HepG2 (cell line): Measurements from ENCODE around the gene PEF1. TPM values are rescaled to one million over a fixed set of nuclear protein-coding genes. Genes with fewer than 3 reads are reported as not detected.

Experiments
- ATAC-seq: fragments of 200-7000 bp; cut with Tn5 transposase; 3 replicates; pipeline ENCODE4 v1.9.1; 2020; ENCODE audit warnings: mild to moderate bottlenecking, moderate library complexity
- BruUV-seq: library from RNA; stranded (reverse); fragments of 400-500 nt; replicated peaks from 2 replicates; lab custom pipeline; 2021; lab: Mats Ljungman, UMichigan
- CTCF ChIA-PET: fragments of 300-600 bp; formaldehyde crosslinking; extraction: SDS; loops from one replicate; lab custom pipeline; 2021; ENCODE audit warnings: low total read pairs, inconsistent platforms, low intra/inter-chr PET ratio; lab: Yijun Ruan, JAX
- POLR2A ChIA-PET: fragments of 350-600 bp; sonication (Branson Sonifier 250); formaldehyde crosslinking; loops from one replicate; lab custom pipeline; 2020; ENCODE audit warnings: antibody characterized with exemption, inconsistent platforms; lab: Yijun Ruan, JAX
- DNase-seq: peaks from one replicate; pipeline ENCODE4 v3.0.0-alpha.2; 2015; ENCODE audit warnings: low spot score
- FAIRE-seq: peaks from 3 replicates; lab custom pipeline; 2011; peaks lifted over from hg19 to GRCh38; lab: Jason Lieb, UNC
- H2AFZ ChIP-seq: one replicate; pipeline ENCODE4 v1.6.1; 2011; ENCODE audit warnings: low read length, inconsistent platforms
- H3K27ac ChIP-seq: fragments of 300-600 bp; 3 replicates; pipeline ENCODE4 v1.8.0; 2011; ENCODE audit warnings: mixed run types, mild to moderate bottlenecking, mixed read lengths, low read length, inconsistent platforms; ENCODE audit not compliant: insufficient read depth; ENCODE audit errors: extremely low read length
- H3K27me3 ChIP-seq, 2 experiments: fragments of 200-600 bp in 1 of 2; 2 replicates in 1 of 2; 3 replicates in 1 of 2; pipeline versions ENCODE4 v1.6.0 to v1.8.0; 2011; ENCODE audit warnings: low read length in 2 of 2, mild to moderate bottlenecking in 2 of 2, moderate library complexity in 2 of 2, inconsistent platforms in 1 of 2; ENCODE audit not compliant: insufficient read depth in 2 of 2, control insufficient read depth in 1 of 2
- H3K36me3 ChIP-seq, 2 experiments: fragments of 200-600 bp in 1 of 2; replicated peaks in 1 of 2; 2 replicates in 1 of 2; 3 replicates in 1 of 2; pipeline versions ENCODE4 v1.5.1 to v1.8.0; 2011; ENCODE audit warnings: low read length in 2 of 2, inconsistent platforms in 1 of 2; ENCODE audit not compliant: insufficient read depth in 2 of 2, control insufficient read depth in 1 of 2
- H3K4me1 ChIP-seq: 2 replicates; pipeline ENCODE4 v1.5.1; 2012; ENCODE audit warnings: low read length, inconsistent platforms; ENCODE audit not compliant: insufficient read depth
- H3K4me2 ChIP-seq: 2 replicates; pipeline ENCODE4 v1.6.0; 2011; ENCODE audit warnings: low read depth, low read length, inconsistent platforms
- H3K4me3 ChIP-seq, 3 experiments: fragments of 200-600 bp in 1 of 3; sonication (generic), shearing (Covaris generic) in 1 of 3; replicated peaks in 1 of 3; 2 replicates each; pipeline ENCODE4 v1.5.1; 2011 to 2016; ENCODE audit warnings: low read length in 3 of 3, inconsistent platforms in 2 of 3, low read depth in 2 of 3, mild to moderate bottlenecking in 2 of 3, control low read depth in 1 of 3, mixed read lengths in 1 of 3; ENCODE audit not compliant: insufficient read depth in 1 of 3
- H3K79me2 ChIP-seq: one replicate; pipeline ENCODE4 v1.6.1; 2011; ENCODE audit warnings: low read length, inconsistent platforms; ENCODE audit not compliant: insufficient read depth
- H3K9ac ChIP-seq: 2 replicates; pipeline ENCODE4 v1.6.0; 2011; ENCODE audit warnings: mild to moderate bottlenecking, low read depth, low read length, inconsistent platforms; ENCODE audit not compliant: insufficient read depth
- H3K9me3 ChIP-seq: 2 replicates; pipeline ENCODE4 v1.5.1; 2012; ENCODE audit warnings: mild to moderate bottlenecking, low read length
- H4K20me1 ChIP-seq: 2 replicates; pipeline ENCODE4 v1.6.0; 2011; ENCODE audit warnings: inconsistent platforms, mild to moderate bottlenecking, low read length, moderate library complexity; ENCODE audit not compliant: insufficient read depth
- CTCF ChIP-seq: sonication (generic); formaldehyde crosslinking; IDR thresholded peaks from 2 replicates; pipeline ENCODE4 v1.5.0; 2020; ENCODE audit warnings: mild to moderate bottlenecking, missing genetic modification reagents, moderate library complexity
- FOSL2 ChIP-seq: sonication (generic); formaldehyde crosslinking; IDR thresholded peaks from 2 replicates; pipeline ENCODE4 v1.4.0; 2020; ENCODE audit warnings: missing genetic modification reagents
- GFI1 ChIP-seq: sonication (generic); formaldehyde crosslinking; IDR thresholded peaks from 2 replicates; pipeline ENCODE4 v1.5.0; 2020; ENCODE audit warnings: missing genetic modification reagents, mild to moderate bottlenecking, borderline replicate concordance
- KMT2A ChIP-seq: sonication (generic); formaldehyde crosslinking; IDR thresholded peaks from 2 replicates; pipeline ENCODE4 v1.4.0; 2020; ENCODE audit warnings: missing genetic modification reagents
- RXRA ChIP-seq: sonication (generic); formaldehyde crosslinking; IDR thresholded peaks from 2 replicates; pipeline ENCODE4 v1.5.1; 2020; ENCODE audit warnings: missing genetic modification reagents
- ZBED4 ChIP-seq: sonication (generic); formaldehyde crosslinking; IDR thresholded peaks from 2 replicates; pipeline ENCODE4 v1.4.0; 2020; ENCODE audit warnings: missing genetic modification reagents, borderline replicate concordance
- ZNF34 ChIP-seq: sonication (generic); formaldehyde crosslinking; IDR thresholded peaks from 2 replicates; pipeline ENCODE4 v1.4.0; 2020; ENCODE audit warnings: mild to moderate bottlenecking, missing genetic modification reagents, borderline replicate concordance
- WGBS: methylation state at CpG from one replicate; pipeline ENCODE4 v1.1.6; 2017; ENCODE audit warnings: low lambda C conversion rate; 5-methylcytosine and 5-hydroxymethylcytosine counted together
- in situ Hi-C: cut with HindIII; loops from 2 replicates; pipeline ENCODE4 v1.10.0; 2017; ENCODE audit warnings: low pct_unique_long_range_greater_than_20kb; ENCODE audit not compliant: extremely low pct_ligation_motif_present
- intact Hi-C: fragments of 100-400 bp; cut with micrococcal nuclease; formaldehyde crosslinking; loops from one replicate; pipeline ENCODE4 v1.10.0; 2022; ENCODE audit not compliant: unreplicated experiment
- polyA plus RNA-seq, 8 experiments: library from polyadenylated mRNA; depleted of rRNA in 3 of 8; stranded (reverse) in 7 of 8; unstranded in 1 of 8; fragments of >200 nt; fragmentation: Illumina TruSeq in 4 of 8; extraction: Trizol in 4 of 8; gene quantifications; 2 replicates each; pipeline versions ENCODE4 v1.2.1 to v1.2.3, GENCODE V29; 2011 to 2016; ENCODE audit warnings: low read depth in 4 of 8, missing spikeins in 1 of 8, mixed read lengths in 1 of 8; ENCODE audit not compliant: insufficient read depth in 1 of 8
- total RNA-seq, 5 experiments: library from RNA; depleted of rRNA; stranded (reverse); fragments of >200 nt; fragmentation: Illumina TruSeq; extraction: Trizol; gene quantifications; 2 replicates each; pipeline ENCODE4 v1.2.3, GENCODE V29; 2016; ENCODE audit warnings: low read depth in 1 of 5

Gene PEF1
- total and polyA plus RNA-seq, 2 of the 13 experiments (the other 11 are each of a cell fraction or from before 2014, with no cell fraction given) = 57.1 to 57.8 TPM

- no peak overlapping the region for H3K27ac ChIP-seq
- H3K9ac ChIP-seq = no peak overlapping the region
- no peak for TF ChIP-seq ZBED4 (CRISPR knock-in tag)
- 0 out of 2 replicates have a peak, but pooled peaks have one; percentile 32 for TF ChIP-seq CTCF (CRISPR knock-in tag)
- no peak for TF ChIP-seq GFI1 (CRISPR knock-in tag)
- no peak for TF ChIP-seq RXRA (CRISPR knock-in tag)
- no peak for TF ChIP-seq KMT2A (CRISPR knock-in tag)
- TF ChIP-seq FOSL2 (CRISPR knock-in tag) = no peak
- no peak for TF ChIP-seq ZNF34 (CRISPR knock-in tag)
- no peak overlapping the region for H3K4me3 ChIP-seq
- BruUV-seq = no TSS peak
- no peak overlapping the region for H2AFZ ChIP-seq
- no peak for FAIRE-seq
- no peaks in the 10 kb centered on the region for H4K20me1 ChIP-seq
- intact Hi-C loops (loop anchor here (2.0 kb wide), 1 partner anchor 54 kb away; no protein-coding TSS in a partner anchor), in situ Hi-C loops (no loop called here)
- ChIA-PET CTCF (interaction anchor here (2.8 kb wide), 1 partner anchor 55 kb away, joined by 17 read pairs; no protein-coding TSS in a partner anchor), POLR2A (interaction anchor here (1.2 kb wide), 1 partner anchor 8 kb away, joined by 3 read pairs; no protein-coding TSS in a partner anchor)
- no peaks in the 10 kb centered on the region for H3K36me3 ChIP-seq
- no peaks in the 10 kb centered on the region for H3K79me2 ChIP-seq
- H3K9me3 ChIP-seq = no peaks in the 10 kb centered on the region
- WGBS = 60% methylated on average over 10 of the region's 23 CpGs
- ATAC-seq = peak; percentile 7; the same call in 2 of the 3 replicates
- no peak overlapping the region for H3K4me2 ChIP-seq
- no peak for DNase-seq
- H3K4me1 ChIP-seq = peaks cover 7% of the 10 kb centered on the region; the same call in 1 of the 2 replicates
- H3K27me3 ChIP-seq = peaks cover 7 to 39% of the 10 kb centered on the region in 2 experiments
Observed at GRCh38 chr1:31618916-31619846, 25.5 kb downstream of the PEF1 start.
